NCI-H1417 (cell line): Measurements from ENCODE around the gene FAM107B.
A peak's percentile ranks its signal among the peaks of the same experiment; 100 is the strongest.
"Not testable (repeated sequence)": the region's sequence is repeated elsewhere in the genome, so short reads cannot be mapped to it uniquely, and the experiment has no call there.

ENCODE experiments used
- DNase-seq, 3 experiments: peaks; one replicate each; lab custom pipeline; 2025; lab: John Stamatoyannopoulos, UW

FAM107B gene

DNA sequence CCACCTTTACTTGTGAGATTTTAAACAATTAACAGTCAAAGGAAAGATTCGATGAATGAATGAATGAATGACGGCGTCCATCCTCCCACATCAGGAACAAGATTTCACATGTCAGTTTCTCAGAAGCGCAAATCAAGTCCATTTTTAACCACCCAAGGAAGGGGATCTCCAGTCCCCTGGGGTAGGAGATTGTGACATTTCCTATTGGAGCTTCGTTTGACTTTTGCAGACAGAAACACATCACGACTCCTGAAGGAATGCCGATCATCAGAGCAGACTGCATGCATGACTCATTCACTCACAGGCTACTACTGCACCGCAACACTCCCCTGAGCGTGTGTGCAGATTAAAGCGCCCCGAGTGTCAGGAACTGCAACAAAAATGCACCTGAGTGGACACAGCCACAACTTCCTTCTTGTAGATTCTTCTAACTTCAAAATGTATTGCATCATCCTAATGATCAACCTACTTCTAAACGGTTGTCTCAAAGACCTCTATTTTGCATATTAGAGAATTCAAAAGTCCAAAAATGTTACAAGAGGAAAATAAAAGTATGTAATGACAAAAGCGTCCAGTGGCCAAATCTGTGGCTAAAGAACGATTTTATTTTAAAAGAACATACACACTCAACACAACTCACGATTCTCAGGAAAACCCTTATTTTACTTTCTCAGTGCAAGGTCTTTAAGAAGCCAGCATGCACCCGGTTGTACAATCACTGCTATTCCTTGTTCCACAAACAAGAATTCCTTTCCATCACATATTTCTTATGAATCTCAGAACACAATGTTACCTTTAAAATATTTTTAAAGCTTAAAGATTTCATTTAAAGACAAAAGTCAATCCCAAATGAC lies 172.6 kb downstream of the FAM107B start:
- no peak for DNase-seq

DNA sequence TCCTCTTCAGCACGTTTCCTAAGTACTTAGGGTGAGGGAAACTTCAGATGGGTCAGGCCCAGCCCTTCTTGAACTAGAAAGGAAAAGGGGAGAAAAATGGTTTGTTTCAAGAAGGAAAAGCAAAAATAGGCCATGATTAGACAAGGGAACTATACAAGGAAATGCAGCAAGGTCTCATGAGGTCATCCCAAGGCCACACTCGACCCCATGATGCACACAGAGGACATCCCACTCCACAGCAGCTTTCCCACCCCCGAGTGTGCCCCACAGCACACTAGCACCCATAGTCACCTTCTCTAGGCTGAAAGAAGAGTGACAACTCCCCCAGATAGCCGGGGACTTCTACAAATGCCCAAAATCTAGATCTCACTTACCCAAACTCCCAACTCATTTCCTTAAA lies 173.4 kb downstream of the FAM107B start:
- no peak for DNase-seq

- no peak for DNase-seq
These were observed 174.6 kb downstream of the FAM107B start for GRCh38 chr10:14600065-14600464.

DNA sequence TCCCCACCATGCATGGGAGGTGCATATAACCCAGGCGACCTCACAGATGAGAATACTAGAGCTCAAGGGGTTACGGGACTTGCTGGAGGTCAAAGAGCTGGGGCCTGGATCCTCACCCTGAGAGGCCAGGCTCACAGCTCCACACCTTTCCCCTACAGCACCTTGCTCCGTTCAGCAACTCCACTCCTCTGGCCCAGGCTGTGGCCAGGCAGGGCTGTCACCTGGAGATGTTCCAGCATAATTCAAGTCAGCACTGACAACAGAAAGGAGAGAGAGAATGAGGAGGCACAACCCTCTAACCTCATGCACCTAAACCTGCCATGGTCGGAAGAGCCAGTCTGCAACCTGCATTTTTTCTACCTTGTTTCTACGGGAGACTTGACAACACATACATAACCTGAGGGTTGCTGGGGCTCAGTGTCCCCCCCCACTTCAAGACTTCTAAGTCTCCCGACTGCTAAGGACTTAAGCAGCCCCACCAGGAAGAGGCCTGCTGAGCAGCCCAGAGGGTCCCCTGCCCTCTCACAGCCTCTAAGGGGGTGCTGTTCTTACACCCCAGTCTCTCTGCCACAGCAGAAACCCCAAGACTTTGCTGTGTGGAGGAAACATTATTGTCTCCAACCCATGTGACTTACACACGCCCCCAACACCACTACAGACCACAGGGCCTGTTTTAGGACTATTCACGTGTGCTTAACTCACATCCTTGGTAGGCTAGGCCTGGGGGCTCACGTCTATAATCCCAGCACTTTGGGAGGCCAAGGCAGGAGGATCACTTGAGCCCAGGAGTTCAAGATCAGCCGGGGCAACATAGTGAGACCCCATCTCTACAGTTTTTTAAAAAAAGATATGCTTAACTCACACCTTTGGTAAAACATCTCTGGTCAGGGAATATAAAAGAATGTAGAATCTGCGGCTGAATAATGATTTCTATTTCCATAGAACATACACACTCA lies 175.6 kb downstream of the FAM107B start:
- DNase-seq = no peak

- no peak for DNase-seq
These were observed 179.0 kb downstream of the FAM107B start for GRCh38 chr10:14595526-14596182.

DNA sequence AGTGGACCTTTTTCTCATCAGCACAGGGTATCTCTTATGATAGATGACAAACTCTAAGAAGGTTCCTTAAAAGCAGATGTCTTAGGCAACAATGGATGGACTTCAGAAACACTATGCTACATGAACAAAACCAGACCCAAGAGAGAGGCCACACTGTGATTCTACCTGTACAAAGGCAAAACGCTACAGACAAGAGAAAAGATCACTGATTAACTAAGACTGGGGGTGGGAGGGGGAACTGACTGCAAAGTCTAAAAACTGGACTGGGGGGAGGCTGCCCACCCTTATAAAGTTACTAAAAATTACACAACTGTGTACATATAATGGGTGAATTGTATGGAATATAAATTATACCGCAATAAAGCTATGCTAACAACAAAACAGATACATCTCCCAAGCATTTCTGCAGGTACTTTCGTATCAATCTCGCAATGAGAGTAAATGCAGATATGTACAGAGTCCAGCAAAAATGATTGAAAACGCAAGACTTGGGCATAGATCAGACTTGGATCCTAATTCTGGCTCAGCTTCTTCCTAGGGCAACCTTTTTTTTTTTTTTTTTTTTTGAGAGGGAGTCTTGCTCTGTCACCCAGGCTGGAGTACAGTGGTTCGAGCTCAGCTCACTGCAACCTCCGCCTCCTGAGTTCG lies 179.7 kb downstream of the FAM107B start:
- DNase-seq = no peak

DNA sequence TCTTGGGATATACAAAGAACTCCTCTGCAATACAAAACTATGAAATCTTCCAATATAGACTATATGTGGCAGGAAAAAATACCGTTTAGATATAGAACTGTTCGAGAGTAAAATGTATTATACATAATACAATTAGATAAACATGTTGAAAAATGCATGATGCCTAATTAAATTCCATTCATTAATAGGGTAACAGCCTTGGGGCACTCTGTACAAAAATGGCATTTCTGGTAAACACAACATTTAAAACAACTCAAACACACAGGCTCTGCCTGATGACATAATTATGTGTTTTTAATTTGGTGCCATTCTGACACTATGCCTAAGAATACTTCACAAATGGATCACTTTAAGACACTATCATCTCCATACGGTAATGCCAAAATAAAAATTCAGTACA lies 180.9 kb downstream of the FAM107B start:
- no peak for DNase-seq

DNA sequence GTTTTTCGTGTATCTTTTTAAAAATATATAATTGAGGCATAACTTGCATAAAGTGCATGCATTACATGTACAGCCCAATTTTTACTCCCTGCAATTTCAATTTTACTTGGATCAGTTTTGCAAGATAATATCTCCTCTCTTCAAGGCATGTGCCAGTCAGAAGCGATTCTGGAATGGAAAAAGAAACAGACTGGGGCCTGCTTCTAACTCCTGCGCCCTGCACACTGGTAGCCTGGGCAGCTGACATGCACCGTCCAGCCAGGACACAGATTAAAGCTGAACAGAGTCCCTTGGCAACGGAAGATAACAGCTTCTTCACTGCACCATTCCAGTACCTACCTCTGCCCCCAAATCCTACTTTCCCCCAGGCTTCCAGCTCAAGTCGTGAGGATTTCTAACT lies 182.1 kb downstream of the FAM107B start:
- DNase-seq = no peak

- DNase-seq = no peak
These were observed 182.7 kb downstream of the FAM107B start for GRCh38 chr10:14592026-14592425.

DNA sequence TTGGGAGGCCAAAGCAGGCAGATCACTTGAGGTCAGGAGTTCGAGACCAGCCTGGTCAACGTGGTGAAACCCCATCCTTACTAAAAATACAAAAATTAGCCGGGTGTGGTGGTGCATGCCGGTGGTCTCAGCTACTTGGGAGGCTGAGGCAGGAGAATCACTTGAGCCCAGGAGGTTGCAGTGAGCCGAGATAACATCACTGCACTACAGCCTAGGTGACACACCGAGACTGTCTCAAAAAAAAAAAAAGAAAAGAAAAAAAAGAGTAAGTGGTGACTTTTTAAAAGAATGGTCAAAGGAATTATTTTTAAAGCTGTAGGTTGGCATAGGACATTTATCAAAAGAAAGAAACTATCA lies 185.8 kb downstream of the FAM107B start:
- not testable (repeated sequence) for DNase-seq

DNA sequence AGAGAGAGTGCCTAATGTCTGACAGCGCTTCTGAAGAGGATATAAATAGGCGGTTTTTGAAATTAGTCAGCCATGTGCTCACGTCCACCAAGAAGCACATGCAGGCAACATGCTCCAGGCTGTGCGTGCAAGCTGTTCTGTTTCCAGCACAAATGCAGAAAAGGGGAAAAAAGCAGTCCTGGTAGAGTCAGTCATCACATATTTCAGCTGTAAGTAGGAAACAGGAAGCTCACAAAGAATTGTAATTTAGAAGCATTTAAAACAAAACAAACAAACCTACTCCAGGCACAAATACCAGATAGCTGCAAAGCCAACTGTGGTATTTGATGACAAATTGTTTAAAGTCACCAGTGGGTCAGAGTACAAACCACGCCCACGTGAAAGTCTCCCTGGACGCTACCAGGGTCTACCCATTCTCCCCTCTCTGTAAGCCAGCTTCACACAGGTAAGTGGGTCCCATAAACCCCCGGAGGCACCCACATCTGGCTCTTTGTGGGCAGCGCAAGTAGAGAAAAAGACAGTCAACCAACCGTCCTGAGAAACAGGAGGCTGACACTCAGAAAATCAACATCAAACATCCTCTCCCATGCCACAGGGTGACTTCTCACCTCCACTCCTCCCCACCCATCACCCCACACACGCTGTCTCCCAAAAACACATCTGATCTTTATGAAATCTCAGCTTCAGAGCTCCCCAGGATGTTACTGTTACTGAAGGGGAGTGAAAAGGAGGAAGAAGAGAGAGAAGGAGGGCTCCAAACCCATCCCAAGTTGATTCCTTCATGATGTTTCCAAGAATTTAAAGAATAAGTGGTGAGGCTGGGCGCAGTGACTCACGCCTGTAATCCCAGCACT lies 186.4 kb downstream of the FAM107B start:
- no peak for DNase-seq

- DNase-seq = no peak
These were observed 187.1 kb downstream of the FAM107B start for GRCh38 chr10:14587540-14588083.

DNA sequence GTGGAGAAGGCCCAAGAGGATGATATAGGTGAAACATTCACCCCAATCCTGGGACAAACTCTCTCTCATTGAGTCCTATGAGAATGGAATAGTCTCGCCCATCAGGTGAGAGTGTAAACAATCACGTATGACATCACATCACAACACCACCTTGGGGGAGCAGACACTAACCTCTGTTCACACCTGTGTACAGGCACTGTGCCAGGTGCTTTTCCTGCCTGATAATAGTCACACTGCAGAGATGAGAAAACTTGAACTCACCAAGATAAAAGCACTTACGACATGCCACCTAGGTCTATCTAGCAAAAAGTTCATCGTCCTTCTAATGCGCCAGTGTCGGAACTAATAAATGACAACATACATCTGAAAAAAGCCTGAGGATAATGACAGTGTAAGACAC lies 187.8 kb downstream of the FAM107B start:
- no peak for DNase-seq

- DNase-seq = peak in 1 of 3 experiments; percentile 16
These were observed 189.2 kb downstream of the FAM107B start for GRCh38 chr10:14585287-14586193.

DNA sequence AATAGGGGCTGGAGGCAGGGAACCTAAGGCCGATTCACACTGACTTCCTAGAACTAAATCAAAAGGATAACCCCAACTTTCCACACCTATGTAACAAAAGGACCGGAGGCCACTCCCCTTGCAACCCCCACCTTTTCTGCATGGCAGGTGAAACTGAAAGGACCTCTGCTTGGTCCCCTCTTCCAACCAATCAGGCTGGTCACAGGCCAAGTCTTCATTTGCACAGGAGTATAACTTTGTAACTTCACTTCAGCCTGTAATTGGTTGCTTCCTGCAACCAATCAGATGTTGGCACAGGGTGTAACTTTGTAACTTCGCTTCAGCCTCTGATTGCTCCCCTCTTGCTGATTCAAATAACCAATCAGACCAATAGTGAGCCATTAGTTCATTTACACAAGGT lies 190.0 kb downstream of the FAM107B start:
- DNase-seq = no peak

DNA sequence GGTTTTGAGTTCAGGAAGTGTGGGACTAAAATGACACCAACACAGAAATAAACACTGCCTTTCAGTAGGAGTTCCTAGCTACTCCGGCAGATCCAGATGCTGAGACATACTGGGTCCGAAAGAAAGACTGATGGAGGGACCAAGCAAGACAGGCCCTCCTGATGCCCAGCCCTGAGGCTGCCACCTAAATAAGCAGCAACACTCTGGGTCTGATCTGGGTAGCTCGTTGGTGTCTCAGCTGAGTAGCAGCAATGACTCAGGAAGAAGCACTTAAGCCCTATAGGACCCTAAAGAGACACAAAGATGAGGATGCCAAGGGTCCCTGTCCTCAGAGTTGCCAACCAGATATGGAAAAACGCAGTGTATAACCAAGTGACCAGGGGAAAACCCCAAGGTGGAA lies 190.7 kb downstream of the FAM107B start:
- DNase-seq = no peak

GRCh38 chr10:14583252-14583651 lies 191.4 kb downstream of the FAM107B start:
- DNase-seq = no peak

DNA sequence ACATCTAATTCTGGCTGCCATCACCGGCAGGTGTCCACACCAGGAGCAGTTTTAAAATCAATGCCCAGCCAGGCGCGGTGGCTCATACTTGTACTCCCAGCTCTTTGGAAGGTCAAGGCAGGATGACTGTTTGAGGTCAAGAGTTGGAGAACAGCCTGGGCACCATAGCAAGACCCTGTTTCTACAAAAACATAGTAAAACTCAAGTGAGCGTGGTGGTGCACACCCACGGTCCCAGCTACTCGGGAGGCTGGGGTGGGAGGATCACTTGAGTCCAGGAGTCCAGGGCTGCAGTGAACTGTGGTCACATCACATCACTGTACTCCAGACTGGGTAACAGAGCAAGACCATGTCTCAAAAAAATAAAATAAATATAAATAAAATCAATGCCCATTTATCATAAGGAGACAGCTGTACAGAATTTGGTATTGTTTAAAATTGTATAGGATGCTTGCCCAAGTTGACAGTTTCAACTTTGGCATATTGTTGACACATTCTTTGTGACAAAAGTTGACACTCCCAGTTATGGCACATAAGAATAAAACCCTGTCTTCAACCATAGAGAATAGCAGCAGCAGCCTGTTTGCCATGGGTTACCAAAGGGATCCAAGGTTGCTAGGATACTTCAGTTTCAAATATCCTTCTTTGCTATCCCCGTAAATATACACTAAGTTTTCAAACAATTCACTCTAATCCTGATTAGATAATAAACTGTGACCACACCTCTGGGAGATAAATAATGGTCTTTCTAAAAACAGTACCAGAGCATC lies 193.0 kb downstream of the FAM107B start:
- DNase-seq = no peak
